Astrocyte (in vitro differentiated cells and primary cell): ENCODE data around the gene OR6C2. TPM values are rescaled to one million over a fixed set of nuclear protein-coding genes. Genes with fewer than 3 reads are reported as not detected.

ENCODE experiments used
- DNase-seq: peaks from one replicate; pipeline ENCODE4 v3.0.0-alpha.2; 2010; ENCODE audit warnings: low read depth
- FAIRE-seq: peaks from 2 replicates; lab custom pipeline; 2011; peaks lifted over from hg19 to GRCh38; lab: Jason Lieb, UNC
- H2AFZ ChIP-seq: 2 replicates; pipeline ENCODE4 v1.6.0; 2012; ENCODE audit warnings: low read depth, low read length, inconsistent platforms
- H3K27ac ChIP-seq: 2 replicates; pipeline ENCODE4 v1.5.1; 2011; ENCODE audit warnings: low read depth, low read length, inconsistent platforms
- H3K27me3 ChIP-seq: 2 replicates; pipeline ENCODE4 v1.6.0; 2011; ENCODE audit warnings: low read length, inconsistent platforms; ENCODE audit not compliant: insufficient read depth
- H3K36me3 ChIP-seq: 2 replicates; pipeline ENCODE4 v1.5.1; 2011; ENCODE audit warnings: low read length, inconsistent platforms; ENCODE audit not compliant: insufficient read depth
- H3K4me1 ChIP-seq: 2 replicates; pipeline ENCODE4 v1.5.1; 2011; ENCODE audit warnings: low read length, inconsistent platforms; ENCODE audit not compliant: insufficient read depth
- H3K4me2 ChIP-seq: 2 replicates; pipeline ENCODE4 v1.6.0; 2012; ENCODE audit warnings: low read length, inconsistent platforms
- H3K4me3 ChIP-seq: 2 replicates; pipeline ENCODE4 v1.5.1; 2011; ENCODE audit warnings: low read depth, mild to moderate bottlenecking, low read length, inconsistent platforms; ENCODE audit not compliant: insufficient read depth
- H3K79me2 ChIP-seq: 2 replicates; pipeline ENCODE4 v1.6.0; 2012; ENCODE audit warnings: mild to moderate bottlenecking, low read length, inconsistent platforms; ENCODE audit not compliant: insufficient read depth
- H3K9ac ChIP-seq: 2 replicates; pipeline ENCODE4 v1.6.0; 2012; ENCODE audit warnings: mild to moderate bottlenecking, low read length, inconsistent platforms
- H3K9me3 ChIP-seq: 2 replicates; pipeline ENCODE4 v1.5.1; 2012; ENCODE audit warnings: low read depth, mild to moderate bottlenecking, low read length, inconsistent platforms; ENCODE audit not compliant: insufficient read depth
- H4K20me1 ChIP-seq: 2 replicates; pipeline ENCODE4 v1.6.0; 2012; ENCODE audit warnings: low read length, inconsistent platforms; ENCODE audit not compliant: insufficient read depth
- H3K27ac Mint-ChIP-seq: one replicate; pipeline ENCODE4 v1.8.0; 2021; ENCODE audit warnings: mild to moderate bottlenecking, mixed read lengths; ENCODE audit not compliant: unreplicated experiment
- H3K27me3 Mint-ChIP-seq: one replicate; pipeline ENCODE4 v1.8.0; 2021; ENCODE audit warnings: low read depth, mixed read lengths; ENCODE audit not compliant: unreplicated experiment
- H3K36me3 Mint-ChIP-seq: one replicate; pipeline ENCODE4 v1.8.0; 2021; ENCODE audit warnings: low read depth, mixed read lengths; ENCODE audit not compliant: unreplicated experiment
- H3K4me1 Mint-ChIP-seq: one replicate; pipeline ENCODE4 v1.8.0; 2021; ENCODE audit warnings: low read depth, mixed read lengths; ENCODE audit not compliant: unreplicated experiment
- H3K4me3 Mint-ChIP-seq: one replicate; pipeline ENCODE4 v1.8.0; 2021; ENCODE audit warnings: mild to moderate bottlenecking, moderate library complexity, mixed read lengths; ENCODE audit not compliant: unreplicated experiment
- H3K9me3 Mint-ChIP-seq: one replicate; pipeline ENCODE4 v1.8.0; 2021; ENCODE audit warnings: mild to moderate bottlenecking, mixed read lengths; ENCODE audit not compliant: unreplicated experiment
- CTCF ChIP-seq: IDR thresholded peaks from 2 replicates; pipeline ENCODE4 v1.5.1; 2011; ENCODE audit warnings: low read depth, mild to moderate bottlenecking, inconsistent platforms, low read length, moderate library complexity; ENCODE audit not compliant: insufficient read depth
- EZH2 ChIP-seq: IDR thresholded peaks from 2 replicates; pipeline ENCODE4 v1.6.1; 2012; ENCODE audit warnings: mild to moderate bottlenecking, low read length, inconsistent platforms; ENCODE audit not compliant: insufficient read depth
- total RNA-seq: library from RNA; stranded (reverse); gene quantifications from 2 replicates; pipeline ENCODE4 v1.2.1, GENCODE V29; 2021

Gene OR6C2
- total RNA-seq, 1 donor from 2014 or later, result not detected

DNA sequence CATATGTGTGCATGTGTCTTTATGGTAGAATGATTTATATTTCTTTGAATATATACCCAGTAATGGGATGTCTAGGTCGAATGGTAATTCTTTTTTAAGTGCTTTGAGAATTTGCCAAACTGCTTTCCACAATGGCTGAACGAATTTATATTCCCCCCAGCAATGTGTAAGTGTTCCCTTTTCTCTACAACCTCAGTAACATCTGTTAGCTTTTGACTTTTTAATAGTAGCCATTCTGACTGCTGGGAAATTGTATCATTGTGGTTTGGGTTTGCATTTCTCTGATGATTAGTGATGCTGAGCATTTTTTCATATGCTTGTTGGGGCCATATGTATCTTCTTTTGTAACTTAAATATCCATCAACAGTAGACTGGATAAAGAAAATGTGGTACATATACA is 57.7 kb downstream of the OR6C2 start:
- Histone ChIP-seq H4K20me1 (no peaks in the 10 kb centered on the region), H3K9ac (no peak overlapping the region)
- no peak overlapping the region for H3K4me3 Mint-ChIP-seq

More for the DNA sequence above, 57.7 kb downstream of the OR6C2 start:
- Mint-ChIP-seq H3K36me3 (no peaks in the 10 kb centered on the region), H3K27me3 (no peaks in the 10 kb centered on the region), H3K9me3 (peaks cover 2% of the 10 kb centered on the region), H3K4me1 (peaks cover 14% of the 10 kb centered on the region), H3K27ac (no peak overlapping the region)
- Histone ChIP-seq H3K27me3 (no peaks in the 10 kb centered on the region), H3K27ac (no peak overlapping the region), H3K4me2 (no peak overlapping the region), H3K36me3 (no peaks in the 10 kb centered on the region), H3K4me3 (no peak overlapping the region), H3K4me1 (no peaks in the 10 kb centered on the region), H3K79me2 (no peaks in the 10 kb centered on the region), H2AFZ (no peak overlapping the region), H3K9me3 (no peaks in the 10 kb centered on the region)
- TF ChIP-seq EZH2, result no peak
- TF ChIP-seq CTCF, result no peak
- no peak for DNase-seq
- no peak for FAIRE-seq

Other genes starting within 250 kb of the OR6C2 start
- gene OR10A7, start 223.1 kb upstream of the OR6C2 start, total RNA-seq, result not detected in 2 replicates
- not detected in 2 replicates for gene OR6C74, start 199.5 kb upstream of the OR6C2 start, total RNA-seq
- not detected in 2 replicates for gene OR6C6, start 147.5 kb upstream of the OR6C2 start, total RNA-seq
- gene OR6C1, start 129.7 kb upstream of the OR6C2 start, total RNA-seq, result not detected in 2 replicates
- gene OR6C3, start 113.3 kb upstream of the OR6C2 start, total RNA-seq, result not detected in 2 replicates
- not detected in 2 replicates for gene OR6C75, start 81.1 kb upstream of the OR6C2 start, total RNA-seq
- gene OR6C65, start 43.5 kb upstream of the OR6C2 start, total RNA-seq, result not detected in 2 replicates
- not detected in 2 replicates for gene OR6C76, start 17.8 kb upstream of the OR6C2 start, total RNA-seq
- not detected in 2 replicates for gene OR6C70, start 26.1 kb downstream of the OR6C2 start, total RNA-seq
- not detected in 2 replicates for gene OR6C68, start 48.3 kb downstream of the OR6C2 start, total RNA-seq
- not detected in 2 replicates for gene OR6C4, start 105.5 kb downstream of the OR6C2 start, total RNA-seq
- gene OR2AP1, start 128.4 kb downstream of the OR6C2 start, total RNA-seq, result not detected in 2 replicates
- gene OR10P1, start 192.8 kb downstream of the OR6C2 start, total RNA-seq, result not detected in 2 replicates